Astrocyte of the spinal cord (primary cell): ENCODE data around the gene VPS41.

Experiments
- DNase-seq: peaks from one replicate; pipeline ENCODE4 v3.0.0; 2011; ENCODE audit warnings: low read depth, low spot score
- H3K4me3 ChIP-seq: 2 replicates; pipeline ENCODE4 v1.5.1; 2011; ENCODE audit warnings: low read depth, mild to moderate bottlenecking, low read length, moderate library complexity
- CTCF ChIP-seq: IDR thresholded peaks from 2 replicates; pipeline ENCODE4 v1.5.1; 2012; ENCODE audit warnings: low read depth, mild to moderate bottlenecking, low read length, inconsistent platforms
- in situ Hi-C: cut with HindIII; loops from 2 replicates; pipeline ENCODE4 v1.10.0; 2017; ENCODE audit warnings: low sequenced_read_pairs

VPS41 gene

DNA sequence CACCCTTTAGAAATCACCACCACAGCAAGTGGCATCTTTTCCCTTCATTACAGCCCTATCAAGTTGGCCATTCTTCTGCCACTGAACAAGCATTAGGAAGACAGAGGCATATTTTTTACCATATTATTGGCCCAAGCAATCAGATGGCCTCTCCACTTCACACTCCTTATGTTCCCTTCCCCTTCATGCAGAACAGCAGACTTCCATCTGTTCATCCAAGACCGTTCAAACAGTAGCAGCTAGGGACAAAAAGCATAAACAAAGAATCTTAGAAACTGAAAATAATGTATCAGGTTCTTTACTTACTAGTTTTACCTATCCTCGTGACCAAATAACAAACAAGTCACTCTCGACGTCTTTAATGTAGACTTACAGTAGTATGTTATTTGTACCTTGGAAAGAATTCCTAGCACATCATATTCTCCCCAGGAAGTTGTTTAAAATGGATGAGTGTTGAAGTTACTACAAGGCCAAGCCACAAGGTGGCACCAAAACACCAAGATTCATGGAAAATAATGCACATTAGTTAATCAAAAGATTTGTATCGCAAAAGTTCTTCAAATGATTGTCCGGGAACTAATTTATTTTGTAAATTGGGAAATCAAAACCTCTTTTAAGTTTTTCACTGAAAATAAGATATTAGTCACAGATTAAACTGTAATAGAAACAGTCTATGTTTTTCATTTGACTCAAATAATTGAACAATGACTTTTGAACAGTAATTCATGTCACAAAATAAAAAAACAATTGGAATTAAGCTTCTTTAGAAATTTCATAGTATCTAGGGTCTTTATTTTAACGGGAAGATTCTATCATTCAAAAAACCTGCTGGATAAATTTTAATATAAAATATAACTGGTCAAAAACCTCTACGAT, 112.1 kb downstream of the VPS41 start:
- H3K4me3 ChIP-seq, result no peak overlapping the region
- TF ChIP-seq CTCF, result peak; percentile 71
- DNase-seq, result peak; percentile 69
- in situ Hi-C loops, result no loop called here

DNA sequence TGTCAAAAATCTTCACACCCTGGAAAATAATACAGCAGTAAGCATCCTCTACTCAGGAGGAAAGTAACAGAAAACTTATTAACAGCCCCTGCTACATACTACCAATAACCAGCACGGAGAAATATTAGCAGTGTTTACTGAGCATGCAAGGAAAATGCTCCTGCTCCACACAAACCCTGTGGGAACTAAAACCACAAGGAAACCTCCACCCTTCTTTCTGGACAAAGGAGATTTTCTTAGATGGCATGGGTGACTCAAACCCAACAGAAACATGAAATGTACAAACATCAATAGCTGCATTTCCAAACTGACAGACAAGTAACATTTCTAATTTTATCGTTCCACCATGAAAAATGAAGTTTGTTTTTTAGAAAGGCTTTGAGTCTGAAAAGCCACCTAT, 113.4 kb downstream of the VPS41 start:
- DNase-seq, result no peak
- in situ Hi-C loops, result no loop called here
- H3K4me3 ChIP-seq, result no peak overlapping the region
- no peak for TF ChIP-seq CTCF

DNA sequence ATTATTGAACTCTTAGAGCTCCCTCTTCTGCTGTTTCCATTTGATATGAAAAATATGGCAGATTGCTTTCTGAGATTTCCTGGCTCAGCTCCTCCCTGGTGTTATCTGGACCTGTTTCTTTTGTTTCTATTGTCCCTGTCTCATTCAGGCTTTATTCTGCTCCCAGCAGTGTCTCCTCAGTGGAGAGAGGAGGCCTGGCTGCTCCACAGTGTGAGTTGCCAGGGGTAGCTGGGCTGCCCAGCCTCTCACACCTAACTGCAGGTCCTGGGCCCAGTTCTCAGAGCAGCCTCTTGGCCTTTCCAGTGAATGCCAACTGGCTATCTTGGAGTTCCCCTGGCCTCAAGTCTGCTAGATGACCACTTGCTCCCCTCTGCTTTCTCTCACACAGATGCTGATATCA, 127.0 kb downstream of the VPS41 start:
- no peak for DNase-seq
- no peak for TF ChIP-seq CTCF
- in situ Hi-C loops, result no loop called here
- H3K4me3 ChIP-seq, result no peak overlapping the region

DNA sequence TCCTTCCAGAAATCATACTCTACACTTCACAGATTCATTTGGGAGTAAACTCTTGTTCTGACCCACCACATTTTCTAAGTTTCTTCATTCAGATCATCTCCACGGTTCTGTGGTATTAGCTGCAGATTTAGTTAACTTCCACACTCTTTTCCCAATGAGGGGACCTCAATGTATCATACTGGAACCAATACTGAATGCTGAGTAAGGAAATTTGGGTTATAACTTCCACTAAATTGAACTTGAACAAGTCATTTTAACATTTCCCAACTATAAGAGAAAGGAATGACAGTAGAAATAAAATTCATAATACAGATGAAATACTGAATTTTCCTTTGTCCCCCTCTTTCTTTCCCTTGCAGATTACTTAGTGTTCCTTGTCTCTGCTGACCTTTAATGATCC, 131.4 kb downstream of the VPS41 start:
- H3K4me3 ChIP-seq, result no peak overlapping the region
- no peak for TF ChIP-seq CTCF
- in situ Hi-C loops, result no loop called here
- DNase-seq, result no peak

DNA sequence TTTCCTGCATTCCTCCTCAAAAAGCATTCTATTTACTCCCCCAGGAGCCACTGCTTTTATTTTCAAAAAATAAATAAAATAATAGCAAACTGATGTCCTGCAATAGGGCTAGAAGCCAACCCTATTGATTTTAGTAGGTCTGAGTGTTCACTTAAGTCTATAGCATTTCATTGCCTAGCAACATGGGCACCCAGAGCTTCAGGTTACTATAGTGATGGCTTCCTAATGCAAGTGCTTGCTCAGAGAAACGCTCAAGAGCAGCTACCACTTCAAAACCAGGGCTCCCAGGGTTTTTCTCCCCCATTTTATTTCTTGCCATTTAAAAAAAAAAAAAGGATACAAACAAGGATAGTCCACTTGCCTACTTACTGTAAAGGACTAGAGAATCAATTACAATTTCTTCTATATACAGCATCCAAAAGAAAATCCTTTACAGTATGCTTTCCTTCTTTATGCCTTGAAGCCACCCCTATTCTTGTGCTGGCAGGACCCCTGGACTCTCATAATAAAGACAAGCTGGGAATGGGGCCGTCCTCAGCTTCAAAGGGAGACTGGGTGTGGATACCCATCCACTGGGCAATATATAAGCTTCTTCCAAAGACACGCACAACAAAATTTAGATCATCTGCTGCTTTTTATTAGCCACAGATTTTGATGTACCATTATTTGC, 133.3 kb downstream of the VPS41 start:
- no peak for TF ChIP-seq CTCF
- DNase-seq, result no peak
- H3K4me3 ChIP-seq, result no peak overlapping the region
- in situ Hi-C loops, result no loop called here

DNA sequence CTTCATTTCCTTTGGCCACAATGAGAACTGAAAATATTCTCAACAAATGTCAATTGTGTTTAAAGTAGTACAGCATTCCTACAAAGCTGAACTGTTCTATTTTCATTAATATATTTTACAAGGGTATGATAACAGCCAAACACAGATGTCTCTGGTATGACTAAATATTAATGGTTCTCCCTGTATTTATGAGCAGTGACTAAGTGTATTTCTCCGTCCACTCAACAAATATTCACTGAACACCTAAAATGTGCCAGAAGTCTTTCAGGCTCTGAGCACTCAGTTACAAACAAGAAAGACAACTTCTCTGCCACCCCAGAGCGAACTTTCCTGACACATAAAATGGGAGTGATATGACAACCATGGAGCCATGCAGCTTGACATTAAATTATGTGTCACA, 135.6 kb downstream of the VPS41 start:
- in situ Hi-C loops, result no loop called here
- TF ChIP-seq CTCF, result no peak

More for the DNA sequence above, 135.6 kb downstream of the VPS41 start:
- no peak overlapping the region for H3K4me3 ChIP-seq
- DNase-seq, result no peak
